Measurements from ENCODE around the gene KIF26B.

KIF26B gene

DNA sequence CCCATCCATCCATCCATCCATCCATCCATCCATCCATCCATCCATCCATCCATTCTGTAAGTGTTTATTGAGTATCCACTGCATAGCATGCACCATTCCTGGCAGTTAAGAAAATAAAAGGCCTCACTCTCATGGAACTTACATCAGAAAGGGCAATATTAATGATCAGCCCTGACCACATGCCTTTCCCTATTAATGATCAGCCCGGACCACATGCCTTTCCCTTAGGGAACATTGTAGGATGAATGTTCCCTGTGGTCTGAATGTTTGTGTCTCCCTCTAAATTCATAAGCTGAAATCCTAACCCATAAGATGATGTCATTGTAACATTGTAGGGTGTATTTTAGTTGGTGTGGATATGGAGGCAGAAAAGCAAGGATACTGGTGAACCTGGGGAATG is 365.8 kb downstream of the KIF26B start:
- Histone ChIP-seq H3K27me3 (ENCODE audit: control insufficient read depth, insufficient read depth, low read length) (no peaks in the 10 kb centered on the region), H3K27ac (ENCODE audit: low read depth, low read length) (no peak overlapping the region), H3K9me3 (ENCODE audit: control insufficient read depth, insufficient read depth, low read depth, low read length) (no peaks in the 10 kb centered on the region), H3K9ac (ENCODE audit: low read length) (no peak overlapping the region), H3K36me3 (ENCODE audit: control insufficient read depth, insufficient read depth, low read length) (no peaks in the 10 kb centered on the region), H3K4me3 (ENCODE audit: low read depth, low read length) (no peak overlapping the region), H3K4me1 (ENCODE audit: control insufficient read depth, insufficient read depth, low read length) (no peaks in the 10 kb centered on the region)

DNA sequence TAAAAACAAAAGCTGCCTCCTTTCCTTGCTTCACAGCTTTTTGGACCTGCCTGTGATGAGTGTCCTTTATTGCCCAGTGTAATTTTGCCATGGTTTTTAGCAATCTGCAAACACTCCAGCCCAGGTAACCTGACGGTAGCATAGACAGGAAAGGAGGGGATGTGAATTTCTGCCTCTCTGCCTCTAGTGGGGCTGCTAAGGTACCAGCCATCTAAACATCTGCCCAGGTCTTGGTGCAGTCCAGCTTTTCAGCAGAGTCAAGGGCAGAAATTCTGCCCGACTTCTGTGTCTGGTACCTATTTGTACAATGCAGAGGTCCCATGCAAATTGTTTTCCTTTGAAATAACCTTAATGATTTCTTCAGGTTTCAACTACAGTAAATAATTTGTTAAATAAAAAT is 371.4 kb downstream of the KIF26B start:
- no peak overlapping the region for H3K4me3 ChIP-seq (ENCODE audit: low read depth, low read length)
- no peaks in the 10 kb centered on the region for H3K36me3 ChIP-seq (ENCODE audit: control insufficient read depth, insufficient read depth, low read length)
- H3K9me3 ChIP-seq (ENCODE audit: control insufficient read depth, insufficient read depth, low read depth, low read length), result 0 out of 2 replicates have a peak, but pooled peaks cover 3% of the 10 kb centered on the region
- no peaks in the 10 kb centered on the region for H3K27me3 ChIP-seq (ENCODE audit: control insufficient read depth, insufficient read depth, low read length)
- H3K27ac ChIP-seq (ENCODE audit: low read depth, low read length), result no peak overlapping the region
- H3K4me1 ChIP-seq (ENCODE audit: control insufficient read depth, insufficient read depth, low read length), result no peaks in the 10 kb centered on the region
- no peak overlapping the region for H3K9ac ChIP-seq (ENCODE audit: low read length)

DNA sequence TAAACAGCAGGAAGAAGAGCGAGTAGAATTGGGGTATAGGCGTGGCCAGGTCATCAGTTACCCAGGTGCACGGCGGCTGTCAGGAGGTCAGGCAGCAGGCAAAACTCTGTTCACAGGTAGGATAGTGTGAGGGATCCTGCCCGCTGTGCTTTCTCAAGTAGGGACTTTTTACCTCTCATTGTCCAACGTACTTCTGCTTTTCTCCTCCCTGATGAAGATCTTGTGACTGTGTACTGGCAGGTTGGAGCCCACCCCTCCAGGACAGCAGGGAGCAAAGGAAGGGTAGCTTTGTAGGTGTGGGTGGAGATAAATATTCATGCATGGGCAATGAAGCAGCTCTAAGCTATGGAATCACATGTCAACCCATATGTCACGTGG is 373.5 kb downstream of the KIF26B start:
- Histone ChIP-seq H3K4me1 (ENCODE audit: control insufficient read depth, insufficient read depth, low read length) (no peaks in the 10 kb centered on the region), H3K4me3 (ENCODE audit: low read depth, low read length) (no peak overlapping the region), H3K9ac (ENCODE audit: low read length) (no peak overlapping the region), H3K27me3 (ENCODE audit: control insufficient read depth, insufficient read depth, low read length) (no peaks in the 10 kb centered on the region), H3K27ac (ENCODE audit: low read depth, low read length) (no peak overlapping the region), H3K36me3 (ENCODE audit: control insufficient read depth, insufficient read depth, low read length) (no peaks in the 10 kb centered on the region), H3K9me3 (ENCODE audit: control insufficient read depth, insufficient read depth, low read depth, low read length) (0 out of 2 replicates have a peak, but pooled peaks cover 3% of the 10 kb centered on the region)

- Histone ChIP-seq H3K27me3 (ENCODE audit: control insufficient read depth, insufficient read depth, low read length) (no peaks in the 10 kb centered on the region), H3K36me3 (ENCODE audit: control insufficient read depth, insufficient read depth, low read length) (no peaks in the 10 kb centered on the region), H3K9ac (ENCODE audit: low read length) (no peak overlapping the region), H3K4me3 (ENCODE audit: low read depth, low read length) (no peak overlapping the region), H3K9me3 (ENCODE audit: control insufficient read depth, insufficient read depth, low read depth, low read length) (0 out of 2 replicates have a peak, but pooled peaks cover 3% of the 10 kb centered on the region), H3K4me1 (ENCODE audit: control insufficient read depth, insufficient read depth, low read length) (no peaks in the 10 kb centered on the region), H3K27ac (ENCODE audit: low read depth, low read length) (no peak overlapping the region)
Observed at GRCh38 chr1:245530937-245531336, 376.2 kb downstream of the KIF26B start.

DNA sequence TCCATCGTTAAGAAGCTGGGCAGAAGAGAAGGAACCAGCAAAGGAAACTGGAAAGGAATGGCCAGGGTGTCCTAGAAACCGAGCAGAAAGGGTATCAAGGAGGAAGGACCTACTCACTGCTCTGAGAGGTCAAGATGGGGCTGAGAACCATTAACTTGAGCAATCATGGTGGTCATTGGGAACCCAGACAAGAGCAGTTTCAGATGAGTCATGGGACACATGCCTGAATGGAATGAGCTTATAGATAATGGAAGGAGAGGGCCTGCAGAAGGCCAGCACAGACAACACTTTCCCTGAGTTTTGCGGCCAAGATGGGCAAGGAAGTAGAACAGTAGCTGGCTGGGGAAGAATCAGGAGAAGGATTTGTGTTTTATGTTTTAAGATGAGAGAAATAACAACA is 383.2 kb downstream of the KIF26B start:
- Histone ChIP-seq H3K9me3 (ENCODE audit: control insufficient read depth, insufficient read depth, low read depth, low read length) (no peaks in the 10 kb centered on the region), H3K27ac (ENCODE audit: low read depth, low read length) (no peak overlapping the region), H3K9ac (ENCODE audit: low read length) (no peak overlapping the region), H3K4me3 (ENCODE audit: low read depth, low read length) (no peak overlapping the region), H3K36me3 (ENCODE audit: control insufficient read depth, insufficient read depth, low read length) (no peaks in the 10 kb centered on the region), H3K27me3 (ENCODE audit: control insufficient read depth, insufficient read depth, low read length) (no peaks in the 10 kb centered on the region), H3K4me1 (ENCODE audit: control insufficient read depth, insufficient read depth, low read length) (no peaks in the 10 kb centered on the region; the same call in 1 of the 2 replicates)

DNA sequence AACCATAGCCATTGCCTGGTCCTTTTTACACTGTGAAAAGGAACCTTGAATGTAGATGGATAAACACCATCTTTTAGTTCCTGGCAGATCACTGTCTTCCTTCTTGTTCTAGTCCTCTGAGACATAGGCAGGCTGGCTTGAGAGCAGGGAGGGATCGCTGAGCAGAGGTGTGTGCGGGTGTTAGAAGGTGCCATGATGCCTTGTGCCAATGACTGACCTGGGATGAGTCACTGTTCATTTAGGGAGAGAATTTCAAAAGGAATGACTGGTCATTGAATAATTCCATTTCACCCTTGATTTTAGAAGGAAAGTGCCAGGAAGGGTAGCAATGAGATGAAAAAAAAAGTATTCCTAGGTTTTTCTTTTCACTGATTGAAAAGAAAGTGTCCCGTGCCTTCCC is 383.9 kb downstream of the KIF26B start:
- no peak overlapping the region for H3K9ac ChIP-seq (ENCODE audit: low read length)
- no peaks in the 10 kb centered on the region for H3K9me3 ChIP-seq (ENCODE audit: control insufficient read depth, insufficient read depth, low read depth, low read length)
- no peak overlapping the region for H3K27ac ChIP-seq (ENCODE audit: low read depth, low read length)
- H3K4me3 ChIP-seq (ENCODE audit: low read depth, low read length), result no peak overlapping the region
- no peaks in the 10 kb centered on the region; the same call in 1 of the 2 replicates for H3K4me1 ChIP-seq (ENCODE audit: control insufficient read depth, insufficient read depth, low read length)
- H3K36me3 ChIP-seq (ENCODE audit: control insufficient read depth, insufficient read depth, low read length), result no peaks in the 10 kb centered on the region
- no peaks in the 10 kb centered on the region for H3K27me3 ChIP-seq (ENCODE audit: control insufficient read depth, insufficient read depth, low read length)

GRCh38 chr1:245541369-245541768 is 386.6 kb downstream of the KIF26B start:
- Histone ChIP-seq H3K36me3 (ENCODE audit: control insufficient read depth, insufficient read depth, low read length) (no peaks in the 10 kb centered on the region), H3K9me3 (ENCODE audit: control insufficient read depth, insufficient read depth, low read depth, low read length) (no peaks in the 10 kb centered on the region), H3K27ac (ENCODE audit: low read depth, low read length) (no peak overlapping the region), H3K9ac (ENCODE audit: low read length) (no peak overlapping the region), H3K4me3 (ENCODE audit: low read depth, low read length) (no peak overlapping the region), H3K4me1 (ENCODE audit: control insufficient read depth, insufficient read depth, low read length) (no peaks in the 10 kb centered on the region; the same call in 1 of the 2 replicates), H3K27me3 (ENCODE audit: control insufficient read depth, insufficient read depth, low read length) (no peaks in the 10 kb centered on the region)

DNA sequence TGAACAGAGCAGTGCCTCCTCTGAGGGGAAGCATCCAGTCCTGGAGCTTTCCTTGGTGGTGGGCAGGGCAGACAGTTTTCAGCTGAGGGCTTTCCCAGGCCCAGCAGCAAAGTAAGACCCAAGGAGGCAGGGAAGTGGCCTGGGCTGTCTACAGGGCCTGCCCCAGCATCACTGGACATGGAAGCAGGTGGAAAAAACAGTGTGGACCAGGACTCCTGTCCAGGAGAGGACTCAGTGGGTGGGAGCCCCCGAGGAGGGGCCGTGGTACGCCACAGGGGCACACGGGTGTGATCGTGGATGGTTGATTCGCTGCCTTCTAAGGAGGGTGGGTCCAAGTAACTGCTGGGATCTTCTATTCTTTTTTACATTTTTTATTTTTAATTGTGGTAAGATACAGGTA is 387.6 kb downstream of the KIF26B start:
- no peak overlapping the region for H3K27ac ChIP-seq (ENCODE audit: low read depth, low read length)
- no peak overlapping the region for H3K9ac ChIP-seq (ENCODE audit: low read length)
- H3K4me1 ChIP-seq (ENCODE audit: control insufficient read depth, insufficient read depth, low read length), result no peaks in the 10 kb centered on the region; the same call in 1 of the 2 replicates
- no peaks in the 10 kb centered on the region for H3K27me3 ChIP-seq (ENCODE audit: control insufficient read depth, insufficient read depth, low read length)
- H3K36me3 ChIP-seq (ENCODE audit: control insufficient read depth, insufficient read depth, low read length), result no peaks in the 10 kb centered on the region
- no peaks in the 10 kb centered on the region for H3K9me3 ChIP-seq (ENCODE audit: control insufficient read depth, insufficient read depth, low read depth, low read length)
- no peak overlapping the region for H3K4me3 ChIP-seq (ENCODE audit: low read depth, low read length)

- Histone ChIP-seq H3K9me3 (ENCODE audit: control insufficient read depth, insufficient read depth, low read depth, low read length) (no peaks in the 10 kb centered on the region), H3K36me3 (ENCODE audit: control insufficient read depth, insufficient read depth, low read length) (no peaks in the 10 kb centered on the region), H3K4me3 (ENCODE audit: low read depth, low read length) (no peak overlapping the region), H3K27ac (ENCODE audit: low read depth, low read length) (no peak overlapping the region), H3K9ac (ENCODE audit: low read length) (no peak overlapping the region), H3K4me1 (ENCODE audit: control insufficient read depth, insufficient read depth, low read length) (0 out of 2 replicates have a peak, but pooled peaks cover 3% of the 10 kb centered on the region), H3K27me3 (ENCODE audit: control insufficient read depth, insufficient read depth, low read length) (no peaks in the 10 kb centered on the region)
Observed at GRCh38 chr1:245544236-245544635, 389.5 kb downstream of the KIF26B start.

DNA sequence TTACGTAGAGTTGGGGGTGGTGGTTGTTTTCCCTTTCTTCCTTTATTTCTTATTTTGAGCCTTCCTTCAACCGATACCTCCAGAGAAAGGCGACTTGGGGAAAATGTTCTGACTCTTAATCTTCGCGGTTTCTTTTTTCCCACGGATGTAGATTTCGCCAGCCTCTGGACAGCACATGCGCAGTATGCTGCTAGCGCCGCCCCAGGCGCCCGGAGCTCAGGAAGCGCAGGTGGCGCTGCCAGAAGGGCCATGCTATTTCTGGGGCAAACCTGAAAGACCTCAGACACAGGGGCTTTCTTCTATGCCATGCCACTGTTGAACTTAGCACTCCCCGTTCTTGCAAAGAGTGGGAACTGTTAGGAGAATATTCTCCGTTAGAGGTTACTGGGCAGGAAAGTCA is 392.1 kb downstream of the KIF26B start:
- Histone ChIP-seq H3K4me3 (ENCODE audit: low read depth, low read length) (no peak overlapping the region), H3K27ac (ENCODE audit: low read depth, low read length) (no peak overlapping the region), H3K9me3 (ENCODE audit: control insufficient read depth, insufficient read depth, low read depth, low read length) (no peaks in the 10 kb centered on the region), H3K9ac (ENCODE audit: low read length) (no peak overlapping the region), H3K27me3 (ENCODE audit: control insufficient read depth, insufficient read depth, low read length) (no peaks in the 10 kb centered on the region), H3K36me3 (ENCODE audit: control insufficient read depth, insufficient read depth, low read length) (no peaks in the 10 kb centered on the region), H3K4me1 (ENCODE audit: control insufficient read depth, insufficient read depth, low read length) (peaks cover 13% of the 10 kb centered on the region)

DNA sequence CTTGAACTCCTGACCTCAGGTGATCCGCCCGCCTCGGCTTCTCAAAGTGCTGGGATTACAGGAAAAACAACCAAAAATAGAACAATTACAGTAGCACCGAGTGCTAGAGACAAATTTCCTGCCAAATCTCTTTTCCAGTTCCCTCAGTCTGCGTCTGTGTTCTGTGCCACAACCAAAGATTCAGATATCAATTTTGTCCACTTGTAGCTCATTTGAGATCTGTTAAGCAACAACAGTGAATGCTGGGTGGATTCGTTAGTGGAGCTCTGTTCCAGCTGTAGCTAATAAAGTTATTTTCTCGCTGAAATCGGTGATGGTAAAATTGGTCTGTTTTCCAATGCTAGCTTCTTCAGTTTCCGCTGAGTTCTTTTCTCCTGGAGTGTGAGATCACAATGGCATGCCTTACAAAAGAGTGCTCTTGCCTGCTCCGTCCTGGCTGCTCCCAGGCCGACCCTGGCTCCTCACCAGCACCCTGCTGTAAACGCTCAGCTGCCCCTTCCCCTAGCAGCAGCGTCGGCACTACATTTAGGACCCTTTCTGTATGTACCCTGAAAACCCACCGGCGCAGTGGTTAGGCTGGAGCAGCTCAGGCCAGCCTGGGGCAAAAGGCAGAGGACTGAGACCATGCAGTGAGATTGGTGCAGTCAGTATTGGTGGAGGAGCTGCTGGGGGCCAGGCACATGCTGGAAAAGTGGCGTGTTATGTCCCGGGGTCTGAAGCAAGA is 395.4 kb downstream of the KIF26B start:
- Histone ChIP-seq H3K27ac (ENCODE audit: low read depth, low read length) (no peak overlapping the region), H3K4me1 (ENCODE audit: control insufficient read depth, insufficient read depth, low read length) (peaks cover 18% of the 10 kb centered on the region), H3K9ac (ENCODE audit: low read length) (no peak overlapping the region), H3K27me3 (ENCODE audit: control insufficient read depth, insufficient read depth, low read length) (no peaks in the 10 kb centered on the region), H3K36me3 (ENCODE audit: control insufficient read depth, insufficient read depth, low read length) (no peaks in the 10 kb centered on the region), H3K4me3 (ENCODE audit: low read depth, low read length) (no peak overlapping the region), H3K9me3 (ENCODE audit: control insufficient read depth, insufficient read depth, low read depth, low read length) (no peaks in the 10 kb centered on the region)

Measured in HUES6 (cell line).